Measurements from ENCODE around the gene MIPOL1. TPM values are rescaled to one million over a fixed set of nuclear protein-coding genes. Genes with fewer than 3 reads are reported as not detected.
"Not testable (repeated sequence)": the region's sequence is repeated elsewhere in the genome, so short reads cannot be mapped to it uniquely, and the experiment has no call there.

MIPOL1 gene
- total RNA-seq, 1 experiment from 2014 or later: 8.1 TPM

GRCh38 chr14:37187294-37187693 lies 10.4 kb upstream of the MIPOL1 start:
- no peak for DNase-seq (ENCODE audit: low read depth)

GRCh38 chr14:37187840-37188577 lies 9.7 kb upstream of the MIPOL1 start:
- not testable (repeated sequence) for DNase-seq (ENCODE audit: low read depth)

- DNase-seq (ENCODE audit: low read depth): not testable (repeated sequence)
Measured at GRCh38 chr14:37189733-37190132, 8.0 kb upstream of the MIPOL1 start.

GRCh38 chr14:37194698-37195097 lies 3.0 kb upstream of the MIPOL1 start:
- no peak for DNase-seq (ENCODE audit: low read depth)

GRCh38 chr14:37195327-37195726 lies 2.4 kb upstream of the MIPOL1 start:
- peak; percentile 60 for DNase-seq (ENCODE audit: low read depth)

- no peak for DNase-seq (ENCODE audit: low read depth)
Measured at GRCh38 chr14:37196604-37197420, 925 bp upstream of the MIPOL1 start.

- DNase-seq (ENCODE audit: low read depth): no peak
Measured at GRCh38 chr14:37198273-37198598, 499 bp downstream of the MIPOL1 start.

GRCh38 chr14:37198907-37199306 lies 1.2 kb downstream of the MIPOL1 start:
- no peak for DNase-seq (ENCODE audit: low read depth)

- no peak for DNase-seq (ENCODE audit: low read depth)
Measured at GRCh38 chr14:37201724-37202123, 4.0 kb downstream of the MIPOL1 start.

- no peak for DNase-seq (ENCODE audit: low read depth)
Measured at GRCh38 chr14:37202265-37202664, 4.5 kb downstream of the MIPOL1 start.

GRCh38 chr14:37202812-37203211 lies 5.1 kb downstream of the MIPOL1 start:
- no peak for DNase-seq (ENCODE audit: low read depth)

GRCh38 chr14:37203423-37203822 lies 5.7 kb downstream of the MIPOL1 start:
- DNase-seq (ENCODE audit: low read depth): no peak

- DNase-seq (ENCODE audit: low read depth): not testable (repeated sequence)
Measured at GRCh38 chr14:37205623-37206605, 8.2 kb downstream of the MIPOL1 start.

- not testable (repeated sequence) for DNase-seq (ENCODE audit: low read depth)
Measured at GRCh38 chr14:37209617-37210016, 11.9 kb downstream of the MIPOL1 start.

GRCh38 chr14:37210448-37210847 lies 12.7 kb downstream of the MIPOL1 start:
- DNase-seq (ENCODE audit: low read depth): no peak

- DNase-seq (ENCODE audit: low read depth): no peak
Measured at GRCh38 chr14:37213016-37213415, 15.3 kb downstream of the MIPOL1 start.

GRCh38 chr14:37215345-37215744 lies 17.6 kb downstream of the MIPOL1 start:
- no peak for DNase-seq (ENCODE audit: low read depth)

GRCh38 chr14:37221073-37221472 lies 23.3 kb downstream of the MIPOL1 start:
- no peak for DNase-seq (ENCODE audit: low read depth)

GRCh38 chr14:37223947-37224474 lies 26.3 kb downstream of the MIPOL1 start:
- peak; percentile 7 for DNase-seq (ENCODE audit: low read depth)

- DNase-seq (ENCODE audit: low read depth): not testable (repeated sequence)
Measured at GRCh38 chr14:37225668-37226067, 27.9 kb downstream of the MIPOL1 start.

- DNase-seq (ENCODE audit: low read depth): peak; percentile 15
Measured at GRCh38 chr14:37230551-37231194, 32.9 kb downstream of the MIPOL1 start.
